Liver (tissue), 9 donors: ENCODE data around the gene SERINC5. TPM values are rescaled to one million over a fixed set of nuclear protein-coding genes. Genes with fewer than 3 reads are reported as not detected.

Experiments used
- DNase-seq: peaks from one replicate; pipeline ENCODE4 v3.0.0-alpha.2; 2017; ENCODE audit warnings: low spot score
- H3K27ac ChIP-seq, 2 donors: one replicate each; pipeline ENCODE4 v1.7.0; 2013; ENCODE audit warnings: inconsistent platforms in 2 of 2, low read length in 2 of 2, control low read depth in 1 of 2, low read depth in 1 of 2, mild to moderate bottlenecking in 1 of 2
- H3K27me3 ChIP-seq, 4 donors: one replicate each; pipeline versions ENCODE4 v1.6.1 to v1.7.0; 2013; ENCODE audit warnings: low read length in 3 of 4, inconsistent platforms in 1 of 4, mild to moderate bottlenecking in 1 of 4, moderate library complexity in 1 of 4; ENCODE audit not compliant: control insufficient read depth in 4 of 4, insufficient read depth in 4 of 4
- H3K36me3 ChIP-seq, 4 donors: one replicate each; pipeline versions ENCODE4 v1.6.1 to v1.7.0; 2013; ENCODE audit warnings: low read length in 3 of 4, mild to moderate bottlenecking in 3 of 4, low read depth in 1 of 4, moderate library complexity in 1 of 4; ENCODE audit not compliant: control insufficient read depth in 4 of 4, insufficient read depth in 3 of 4
- H3K4me1 ChIP-seq, 4 donors: one replicate each; pipeline versions ENCODE4 v1.6.1 to v1.7.0; 2013; ENCODE audit warnings: low read length in 3 of 4, mild to moderate bottlenecking in 3 of 4, moderate library complexity in 1 of 4; ENCODE audit not compliant: control insufficient read depth in 4 of 4, insufficient read depth in 4 of 4
- H3K4me3 ChIP-seq, 3 donors: one replicate each; pipeline versions ENCODE4 v1.6.1 to v1.7.0; 2013; ENCODE audit warnings: low read length in 3 of 3, control low read depth in 1 of 3, low read depth in 1 of 3, mild to moderate bottlenecking in 1 of 3
- H3K9ac ChIP-seq, 2 donors: one replicate each; pipeline ENCODE4 v1.7.0; 2013; ENCODE audit warnings: low read length in 2 of 2, mild to moderate bottlenecking in 2 of 2, moderate library complexity in 2 of 2, control low read depth in 1 of 2, low read depth in 1 of 2
- H3K9me3 ChIP-seq, 4 donors: one replicate each; pipeline versions ENCODE4 v1.6.1 to v1.7.0; 2013; ENCODE audit warnings: low read length in 3 of 4; ENCODE audit not compliant: control insufficient read depth in 4 of 4
- ATF3 ChIP-seq: IDR thresholded peaks from 2 replicates; pipeline ENCODE4 v1.6.1; 2016; ENCODE audit warnings: antibody characterized with exemption
- EGR1 ChIP-seq, 2 donors: IDR thresholded peaks; 2 replicates each; pipeline ENCODE4 v1.6.1; 2016 to 2018; ENCODE audit warnings: antibody characterized with exemption in 2 of 2, low read depth in 2 of 2
- FOXA1 ChIP-seq: IDR thresholded peaks from 2 replicates; pipeline ENCODE4 v1.6.1; 2016; ENCODE audit warnings: antibody characterized with exemption
- FOXA2 ChIP-seq: IDR thresholded peaks from 2 replicates; pipeline ENCODE4 v1.6.1; 2016; ENCODE audit warnings: antibody characterized with exemption
- GABPA ChIP-seq, 2 donors: IDR thresholded peaks in 1 of 2; conservative IDR thresholded peaks in 1 of 2; 2 replicates each; pipeline ENCODE4 v1.6.1; 2016; ENCODE audit warnings: antibody characterized with exemption in 2 of 2, mild to moderate bottlenecking in 1 of 2, moderate library complexity in 1 of 2
- HNF4A ChIP-seq, 2 donors: conservative IDR thresholded peaks; 2 replicates each; pipeline ENCODE4 v1.6.1; 2016; ENCODE audit warnings: antibody characterized with exemption in 2 of 2, mild to moderate bottlenecking in 2 of 2
- HNF4G ChIP-seq: IDR thresholded peaks from 2 replicates; pipeline ENCODE4 v1.6.1; 2016; ENCODE audit warnings: antibody characterized with exemption
- JUND ChIP-seq, 2 donors: IDR thresholded peaks; 2 replicates each; pipeline ENCODE4 v1.6.1; 2016; ENCODE audit warnings: antibody characterized with exemption in 2 of 2
- MAX ChIP-seq: IDR thresholded peaks from 2 replicates; pipeline ENCODE4 v1.6.1; 2016; ENCODE audit warnings: antibody characterized with exemption
- RAD21 ChIP-seq, 2 donors: IDR thresholded peaks; 2 replicates each; pipeline ENCODE4 v1.6.1; 2016; ENCODE audit warnings: antibody characterized with exemption in 2 of 2, mild to moderate bottlenecking in 2 of 2
- REST ChIP-seq: IDR thresholded peaks from 2 replicates; pipeline ENCODE4 v1.6.1; 2016; ENCODE audit warnings: antibody characterized with exemption, mild to moderate bottlenecking
- RXRA ChIP-seq, 2 donors: IDR thresholded peaks; 2 replicates each; pipeline ENCODE4 v1.6.1; 2017 to 2018; ENCODE audit warnings: antibody characterized with exemption in 2 of 2, mild to moderate bottlenecking in 1 of 2
- YY1 ChIP-seq: IDR thresholded peaks from 2 replicates; pipeline ENCODE4 v1.6.1; 2016; ENCODE audit warnings: antibody characterized with exemption, mild to moderate bottlenecking
- WGBS: extraction: QIAGEN DNeasy Blood & Tissue Kit; methylation state at CpG from one replicate; pipeline ENCODE4 v1.1.7; 2013; 5-methylcytosine and 5-hydroxymethylcytosine counted together
- polyA plus RNA-seq, 2 donors: library from polyadenylated mRNA; stranded (reverse) in 1 of 2; unstranded in 1 of 2; fragments of 200-250 nt in 1 of 2; fragments of >200 nt in 1 of 2; fragmentation: Nextera tagmentation in 1 of 2; extraction: Ambion mirVana in 1 of 2; gene quantifications; one replicate each; pipeline versions ENCODE4 v1.2.1 to v1.2.3, GENCODE V29; 2013 to 2015
- total RNA-seq, 2 donors: library from RNA; depleted of rRNA; stranded (reverse); fragments of >200 nt; gene quantifications; one replicate each; pipeline ENCODE4 v1.2.3, GENCODE V29; 2014
- donor health status: healthy.
- donor health status: healthy.
- donor health status: healthy.
- donor health status: healthy.
- donor health status: healthy.

The SERINC5 gene
- total and polyA plus RNA-seq, 4 donors, result 22.2 to 82.3 (median 32.0) TPM

- no peaks in the 10 kb centered on the region for H3K9me3 ChIP-seq
- no peak for TF ChIP-seq YY1
- TF ChIP-seq RXRA (IDR thresholded peaks at IDR 0.05), result no peak
- no peak for TF ChIP-seq GABPA (IDR thresholded peaks at IDR 0.05 in 1 of 2, conservative IDR thresholded peaks at IDR 0.05 in 1 of 2)
- no peak for TF ChIP-seq MAX
- no peak for TF ChIP-seq ATF3
- TF ChIP-seq FOXA1, result no peak
- no peak for TF ChIP-seq HNF4G
- no peak for TF ChIP-seq JUND (IDR thresholded peaks at IDR 0.05)
- H3K4me1 ChIP-seq, result peaks cover 0 to 6% (median 2%) of the 10 kb centered on the region in 4 donors
- no peak for DNase-seq
- H3K4me3 ChIP-seq, result no peak overlapping the region
- H3K36me3 ChIP-seq, result peaks cover 0 to 2% (median 0%) of the 10 kb centered on the region in 4 donors
- no peak overlapping the region for H3K27ac ChIP-seq
- no peaks in the 10 kb centered on the region for H3K27me3 ChIP-seq
- WGBS, result 96% methylated on average over 4 of the region's 4 CpGs
- no peak overlapping the region for H3K9ac ChIP-seq
Observed at GRCh38 chr5:80078921-80079320, 176.9 kb downstream of the SERINC5 start.

- DNase-seq, result no peak
- TF ChIP-seq EGR1 (IDR thresholded peaks at IDR 0.05; ENCODE audit: low read depth in 2 of 2) (no peak), RAD21 (IDR thresholded peaks at IDR 0.05) (no peak), HNF4A (conservative IDR thresholded peaks at IDR 0.05) (no peak), REST (no peak), FOXA2 (no peak)
- WGBS, result 92% methylated on average over 3 of the region's 3 CpGs
Observed at GRCh38 chr5:80077051-80077714, 178.7 kb downstream of the SERINC5 start.

More at GRCh38 chr5:80077051-80077714, 178.7 kb downstream of the SERINC5 start:
- H3K36me3 ChIP-seq, result peaks cover 0 to 2% (median 0%) of the 10 kb centered on the region in 4 donors
- no peaks in the 10 kb centered on the region for H3K27me3 ChIP-seq
- H3K4me1 ChIP-seq, result no peaks in the 10 kb centered on the region
- no peak overlapping the region for H3K4me3 ChIP-seq
- no peak overlapping the region for H3K27ac ChIP-seq
- no peak overlapping the region for H3K9ac ChIP-seq
- no peaks in the 10 kb centered on the region for H3K9me3 ChIP-seq
